ENCODE data around the gene AK5. TPM values are rescaled to one million over a fixed set of nuclear protein-coding genes. Genes with fewer than 3 reads are reported as not detected.

Gene AK5
- total and polyA plus RNA-seq, 2 of the 13 experiments (the other 11 are each of a cell fraction or from before 2014, with no cell fraction given) = not detected

GRCh38 chr1:77349275-77349674, 67.5 kb downstream of the AK5 start:
- WGBS (ENCODE audit: low lambda C conversion rate) = 3% methylated on average over 2 of the region's 2 CpGs
- Histone ChIP-seq H3K36me3 (replicated peaks in 1 of 2; ENCODE audit: control insufficient read depth in 1 of 2, insufficient read depth in 2 of 2, low read length in 2 of 2) (no peaks in the 10 kb centered on the region), H4K20me1 (ENCODE audit: insufficient read depth, low read length) (no peaks in the 10 kb centered on the region), H3K9ac (ENCODE audit: insufficient read depth, low read depth, low read length) (no peak overlapping the region), H3K79me2 (ENCODE audit: insufficient read depth, low read length) (no peaks in the 10 kb centered on the region), H3K9me3 (ENCODE audit: low read length) (no peaks in the 10 kb centered on the region), H3K4me1 (ENCODE audit: insufficient read depth, low read length) (no peaks in the 10 kb centered on the region), H3K27me3 (ENCODE audit: control insufficient read depth in 1 of 2, insufficient read depth in 2 of 2, low read length in 2 of 2) (peaks cover 0 to 2% of the 10 kb centered on the region in 2 experiments; a peak in 3 of 5 replicates), H3K4me3 (replicated peaks in 1 of 3; ENCODE audit: insufficient read depth in 1 of 3, low read depth in 2 of 3, low read length in 3 of 3) (no peak overlapping the region), H3K4me2 (ENCODE audit: low read depth, low read length) (no peak overlapping the region), H2AFZ (ENCODE audit: low read length) (no peak overlapping the region), H3K27ac (ENCODE audit: extremely low read length, insufficient read depth, low read length) (no peak overlapping the region)
- POLR2A ChIA-PET = no interaction called here
- TF ChIP-seq ZXDC (CRISPR knock-in tag; IDR thresholded peaks at IDR 0.05) (no peak), GMEB2 (CRISPR knock-in tag; IDR thresholded peaks at IDR 0.05; ENCODE audit: low read depth) (no peak), ZNF232 (CRISPR knock-in tag; IDR thresholded peaks at IDR 0.05; ENCODE audit: borderline replicate concordance) (no peak)
- BruUV-seq (replicated peaks) = no TSS peak
- DNase-seq (ENCODE audit: low spot score) (no peak), FAIRE-seq (no peak), ATAC-seq (no peak)
- CTCF ChIA-PET (ENCODE audit: low intra/inter-chr PET ratio, low total read pairs) = no interaction called here
- intact Hi-C loops (cut with micrococcal nuclease; ENCODE audit: unreplicated experiment) (no loop called here), in situ Hi-C loops (cut with HindIII; ENCODE audit: extremely low pct_ligation_motif_present, low pct_unique_long_range_greater_than_20kb) (no loop called here)
